Brain pericyte (primary cell): ENCODE measurements around the gene CDYL2.

Source experiments
- DNase-seq: peaks from one replicate; pipeline ENCODE4 v3.0.0-alpha.2; 2012; ENCODE audit warnings: low read depth, low spot score

CDYL2 gene

GRCh38 chr16:80705596-80705995 is 98.8 kb downstream of the CDYL2 start:
- no peak for DNase-seq

GRCh38 chr16:80704751-80705505 is 99.5 kb downstream of the CDYL2 start:
- no peak for DNase-seq

GRCh38 chr16:80703131-80704071 is 101.0 kb downstream of the CDYL2 start:
- no peak for DNase-seq

DNA sequence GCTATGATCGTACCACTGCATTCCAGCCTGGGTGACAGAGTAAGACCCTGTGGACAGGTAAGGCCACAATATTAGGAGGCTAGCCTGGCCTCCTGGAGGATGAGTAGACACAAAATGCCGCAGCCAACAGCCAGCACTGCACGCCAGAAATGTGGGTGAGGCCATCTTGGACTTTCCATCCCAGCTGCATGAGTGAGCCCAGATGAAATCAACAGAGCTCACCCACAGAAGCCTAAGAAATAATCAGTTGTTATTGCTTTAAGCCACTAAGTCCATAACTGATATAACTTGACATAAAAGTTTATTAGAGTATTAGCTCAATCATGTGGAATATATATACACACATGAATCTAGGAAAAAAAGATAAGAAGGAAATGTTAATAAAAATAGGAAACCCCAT is 101.7 kb downstream of the CDYL2 start:
- DNase-seq: no peak

DNA sequence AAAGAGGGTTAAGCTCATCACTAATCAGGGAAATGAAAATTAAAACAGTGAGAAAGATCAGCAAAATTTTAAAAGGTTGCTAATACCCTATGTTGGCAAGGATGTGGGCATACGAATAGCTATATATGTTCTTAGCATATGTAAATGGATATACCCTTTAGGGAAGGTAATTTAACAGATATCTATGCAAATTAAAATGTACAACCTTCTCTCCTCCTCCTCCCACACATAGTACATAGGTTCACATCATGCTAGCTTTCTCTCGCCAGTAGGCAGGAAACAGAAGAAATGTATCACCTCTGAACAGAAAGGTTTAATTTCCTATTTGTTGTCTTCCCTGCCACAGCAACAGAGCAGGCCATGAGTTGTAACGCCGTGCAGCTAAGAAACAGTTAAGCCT is 103.8 kb downstream of the CDYL2 start:
- no peak for DNase-seq

- no peak for DNase-seq
Measured at GRCh38 chr16:80695020-80695419, 109.4 kb downstream of the CDYL2 start.

- no peak for DNase-seq
Measured at GRCh38 chr16:80693553-80693952, 110.8 kb downstream of the CDYL2 start.

- DNase-seq: no peak
Measured at GRCh38 chr16:80692270-80692669, 112.1 kb downstream of the CDYL2 start.

DNA sequence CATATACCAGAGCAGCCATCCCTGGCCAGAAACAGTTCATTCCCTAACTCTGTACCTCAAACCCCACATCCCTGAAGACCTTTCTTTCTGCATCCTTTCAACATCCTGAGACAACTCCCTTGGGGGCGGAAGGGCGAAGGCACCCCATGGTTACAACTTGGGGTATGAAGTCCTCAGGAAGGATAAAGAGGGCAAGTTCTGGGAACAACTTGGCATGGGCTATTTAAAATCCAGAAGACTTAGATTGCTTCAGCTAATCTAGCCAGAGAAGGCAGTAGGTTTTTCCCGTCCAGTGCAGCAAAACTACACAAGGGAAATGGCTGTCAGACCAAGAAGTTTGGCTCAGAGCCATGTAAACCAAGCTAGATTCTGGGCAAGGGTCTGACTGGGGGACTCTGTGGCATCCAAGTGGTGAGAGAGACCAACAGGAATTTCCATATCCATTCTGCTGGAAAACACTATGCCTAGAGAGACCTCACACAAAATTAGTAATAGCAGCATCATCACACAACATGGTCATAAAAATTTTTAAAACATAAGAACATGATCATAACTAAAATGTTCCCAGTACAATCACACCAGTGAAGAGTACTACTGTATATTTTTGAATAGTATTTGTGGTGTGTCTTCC is 113.2 kb downstream of the CDYL2 start:
- DNase-seq: no peak

DNA sequence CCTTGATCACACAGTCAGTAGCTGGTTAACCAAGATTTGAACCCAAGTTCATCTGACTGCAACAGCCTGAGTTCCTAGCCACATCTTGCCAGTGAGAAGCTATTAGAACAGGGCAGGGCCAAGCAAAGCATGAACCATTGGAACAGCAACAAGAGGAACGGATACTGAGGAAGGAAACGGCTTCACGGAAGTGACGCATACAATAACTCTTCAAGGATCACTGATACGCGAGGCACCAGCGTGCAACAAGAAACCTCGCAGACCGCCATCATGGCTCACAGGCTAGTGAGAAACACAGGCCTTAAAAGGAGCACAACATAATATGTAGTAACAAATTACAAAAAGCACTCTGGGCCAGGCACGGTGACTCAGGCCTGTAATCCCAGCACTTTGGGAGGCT is 114.9 kb downstream of the CDYL2 start:
- DNase-seq: no peak

DNA sequence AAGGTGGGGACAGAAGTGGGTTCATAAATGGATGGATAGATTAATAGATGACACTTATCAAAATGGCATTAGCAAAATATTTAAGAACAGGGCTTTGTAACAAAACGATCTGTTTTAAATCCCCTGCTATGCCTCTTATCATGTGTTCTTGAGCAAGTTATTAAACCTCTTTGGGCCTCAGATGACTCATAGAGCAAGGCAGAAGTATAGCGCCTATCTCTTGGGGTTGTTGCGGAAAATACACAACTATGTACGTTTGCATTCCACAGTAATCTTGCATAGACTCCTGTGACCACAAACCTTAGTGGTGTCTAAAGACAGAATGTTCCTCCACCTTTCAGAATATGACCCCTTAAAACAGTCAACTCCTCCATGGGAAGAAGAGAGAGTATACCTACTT is 116.8 kb downstream of the CDYL2 start:
- DNase-seq: no peak

DNA sequence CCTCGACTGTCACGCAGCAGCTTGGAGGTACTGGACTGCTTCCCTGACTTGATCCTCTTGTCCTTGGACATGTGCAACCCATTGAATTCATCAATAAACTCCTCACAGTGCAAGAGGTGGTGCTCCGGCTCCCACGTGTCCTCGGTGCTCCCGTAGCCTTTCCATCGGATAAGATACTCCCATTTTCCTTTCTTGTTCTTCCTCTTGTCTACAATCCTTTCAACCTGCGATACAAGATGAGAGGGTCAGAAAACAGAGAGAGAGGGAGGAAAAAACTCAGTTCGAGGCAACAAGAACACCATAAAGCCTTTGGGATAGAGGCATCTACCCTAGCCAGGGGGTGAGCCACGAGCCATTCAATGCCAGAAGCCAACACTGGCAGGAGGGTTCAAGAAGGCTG is 119.5 kb downstream of the CDYL2 start:
- no peak for DNase-seq

DNA sequence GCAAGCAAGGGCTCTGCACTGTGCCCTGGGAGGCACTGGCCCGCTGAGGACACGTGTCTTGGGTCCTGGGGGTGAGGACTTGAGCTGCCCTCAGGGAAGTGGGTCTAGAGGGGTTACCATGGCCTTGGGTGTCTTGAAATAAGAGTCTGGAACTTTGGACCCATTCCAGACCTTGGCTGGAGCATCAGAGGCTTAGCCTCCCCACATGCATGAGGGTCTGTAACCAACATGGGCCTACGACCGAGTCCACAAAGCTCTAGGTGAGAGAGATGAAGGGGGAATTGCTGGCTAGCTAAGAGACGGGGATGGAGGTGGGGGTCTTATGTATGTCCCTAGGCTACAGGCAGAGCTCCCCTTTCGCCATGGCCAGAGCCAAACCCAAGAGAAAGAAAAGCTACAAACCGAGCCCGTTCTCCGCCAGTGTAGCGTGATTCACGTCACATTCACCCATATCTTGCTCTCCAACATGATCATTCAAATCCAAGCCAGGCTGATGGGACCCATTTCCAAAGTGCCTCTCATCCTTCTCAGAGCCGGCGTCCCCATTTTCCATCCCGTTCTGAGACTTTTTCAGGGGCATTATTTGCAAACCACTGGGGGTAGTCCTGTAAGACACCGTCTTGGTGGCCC is 120.1 kb downstream of the CDYL2 start:
- no peak for DNase-seq

DNA sequence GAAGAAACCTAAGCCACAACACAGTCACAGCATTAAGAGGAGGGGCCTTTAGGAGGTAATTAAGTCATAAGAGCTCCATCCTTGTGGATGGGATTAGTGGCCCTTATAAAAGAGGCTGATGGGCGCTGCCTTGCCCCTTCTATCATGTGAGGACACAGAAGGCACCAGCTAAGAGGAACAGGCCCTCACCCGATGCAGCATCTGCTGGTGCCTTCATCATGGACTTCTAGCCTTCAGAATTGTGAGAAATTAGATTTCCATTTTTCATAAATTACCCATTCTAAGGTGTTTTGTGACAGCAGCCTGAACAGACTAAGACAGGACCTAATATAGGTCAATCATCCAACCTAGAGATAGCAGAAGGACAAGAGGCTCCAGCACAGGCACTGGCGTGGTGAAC is 120.8 kb downstream of the CDYL2 start:
- no peak for DNase-seq

DNA sequence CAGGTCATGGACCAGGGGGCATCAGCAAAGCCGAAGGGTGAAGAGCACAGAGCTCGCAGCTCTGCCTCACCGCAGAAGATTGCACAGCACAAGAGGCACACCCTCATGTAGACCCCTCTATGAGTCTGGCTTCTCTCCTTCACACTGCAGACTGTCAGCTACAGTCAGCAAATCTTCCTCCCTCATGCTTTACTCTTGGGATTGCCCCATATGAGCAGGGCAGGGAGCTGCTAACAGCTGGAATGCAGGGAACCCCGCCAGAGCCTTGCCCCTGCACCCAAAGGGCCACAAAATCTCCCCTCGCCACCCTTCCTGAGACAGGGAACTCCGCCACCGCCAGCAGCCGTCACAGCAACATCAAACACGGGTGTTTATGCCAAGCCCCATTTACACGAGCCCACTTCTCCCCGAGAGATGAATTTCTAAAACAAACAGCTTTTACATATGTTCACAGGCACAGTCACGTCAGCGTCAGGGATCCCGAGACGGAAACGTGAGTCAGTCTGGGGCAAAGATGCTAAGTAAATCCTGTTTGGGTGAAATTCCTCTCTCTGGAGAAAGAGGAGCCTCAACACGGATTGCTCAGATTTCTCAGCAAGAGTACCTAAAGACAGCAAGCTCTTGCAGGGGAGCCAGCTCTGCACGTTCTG is 121.9 kb downstream of the CDYL2 start:
- no peak for DNase-seq

DNA sequence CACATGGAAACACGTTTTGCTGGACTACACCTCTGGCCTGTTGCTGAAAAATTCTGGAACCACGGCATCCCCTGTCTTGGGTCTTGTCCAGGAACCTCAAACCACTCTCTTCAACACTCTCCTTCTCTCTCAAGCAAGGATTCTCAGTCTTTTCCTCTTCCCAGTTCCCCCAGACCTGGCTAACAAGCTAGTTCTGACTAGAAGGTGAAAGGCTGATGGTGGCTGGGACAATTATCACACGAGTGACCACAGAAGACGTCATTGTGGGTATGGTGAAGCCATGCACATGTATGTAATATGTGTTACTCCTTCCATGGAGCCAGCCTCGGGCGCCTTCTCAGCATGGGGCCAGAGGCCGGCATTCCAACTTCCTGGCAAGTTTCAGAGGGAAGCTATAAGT is 123.0 kb downstream of the CDYL2 start:
- DNase-seq: no peak

DNA sequence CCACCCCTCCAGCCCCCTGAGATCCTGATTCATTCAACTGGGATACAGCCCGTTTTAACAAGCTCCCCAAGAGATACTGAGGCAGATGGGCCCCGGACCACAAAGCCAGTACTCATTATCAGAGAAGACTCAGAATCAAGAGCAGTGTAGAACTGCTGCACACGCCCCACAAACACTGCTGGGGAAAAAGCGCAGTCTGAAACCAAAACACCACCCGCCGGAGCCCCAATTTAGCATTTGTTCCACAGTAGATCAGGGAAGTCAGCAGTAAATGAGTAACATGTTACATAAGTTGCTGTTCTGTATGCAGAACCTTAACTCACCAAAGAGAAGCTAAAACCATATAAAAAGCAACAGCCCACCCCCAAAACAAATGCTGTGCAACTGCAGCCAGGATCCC is 123.6 kb downstream of the CDYL2 start:
- no peak for DNase-seq

- no peak for DNase-seq
Measured at GRCh38 chr16:80680046-80680445, 124.4 kb downstream of the CDYL2 start.

DNA sequence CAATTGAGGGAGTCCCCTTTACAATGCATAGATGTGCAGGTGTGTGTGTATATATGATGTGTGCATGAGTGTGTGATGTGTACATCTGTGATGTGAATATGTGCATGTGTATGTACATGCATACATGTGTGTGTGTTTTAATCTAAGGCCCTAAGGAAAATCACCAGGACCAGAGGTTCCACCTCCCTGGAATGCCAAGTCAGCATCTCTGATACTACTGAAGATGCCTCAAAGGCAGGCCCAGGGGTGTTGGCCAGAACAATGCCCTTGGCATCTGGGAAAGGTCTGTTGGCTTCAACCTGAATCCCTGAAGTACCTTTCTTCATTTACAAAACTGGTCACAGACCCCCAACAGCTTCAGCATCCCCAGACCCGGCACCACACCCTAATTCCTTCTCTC is 129.5 kb downstream of the CDYL2 start:
- no peak for DNase-seq

DNA sequence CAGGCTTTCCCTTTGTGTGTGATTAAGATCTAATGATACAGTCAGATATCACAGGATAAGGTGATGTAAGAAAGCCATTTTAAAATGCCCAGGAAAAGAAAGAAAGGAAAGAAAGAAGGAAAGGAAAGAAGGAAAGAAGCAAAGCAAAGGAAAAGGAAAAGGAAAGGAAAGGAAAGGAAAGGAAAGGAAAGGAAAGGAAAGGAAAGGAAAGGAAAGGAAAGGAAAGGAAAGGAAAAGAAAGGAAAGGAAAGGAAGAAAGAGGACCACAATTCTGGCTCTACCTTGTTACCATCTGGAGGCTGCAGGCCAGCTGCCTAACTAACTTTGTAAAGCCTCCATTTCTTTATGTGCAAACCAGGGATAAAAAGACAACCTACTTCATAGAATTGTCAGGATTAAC is 132.0 kb downstream of the CDYL2 start:
- DNase-seq: no peak

DNA sequence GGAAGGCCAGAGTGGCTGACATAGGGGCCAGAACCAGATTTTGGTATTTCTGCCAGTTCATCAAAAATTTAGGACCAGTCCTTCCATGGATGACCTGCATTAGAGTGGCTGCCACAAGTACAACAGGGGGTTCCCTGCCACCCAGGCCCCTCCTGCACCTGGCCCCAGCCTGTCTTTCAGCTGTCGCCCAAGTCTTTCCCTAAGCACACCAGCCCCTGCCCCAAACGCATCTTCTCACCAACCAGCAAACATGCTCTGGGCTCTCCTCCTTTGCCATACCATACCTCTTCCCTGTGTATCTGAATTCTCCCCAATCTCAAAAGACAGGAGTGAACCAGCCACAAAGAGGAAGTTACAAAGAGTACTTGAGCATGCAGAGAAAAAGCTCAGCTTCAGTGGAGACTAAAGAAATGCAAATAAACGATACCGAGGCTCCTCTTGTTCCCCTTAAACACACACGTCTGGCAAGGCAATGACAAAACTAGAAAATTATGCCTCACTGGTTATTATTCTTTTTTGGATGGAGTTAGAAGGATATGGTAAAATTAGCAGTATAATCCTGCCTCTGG is 133.0 kb downstream of the CDYL2 start:
- no peak for DNase-seq
